HG03460 (cell line): Measurements from ENCODE around the gene BTBD16.

ENCODE experiments used
- ATAC-seq: cut with Tn5 transposase; IDR thresholded peaks from one replicate; pipeline ENCODE4 v1.9.1; 2021; ENCODE audit not compliant: unreplicated experiment

BTBD16 gene

GRCh38 chr10:122293156-122293960 lies 22.3 kb downstream of the BTBD16 start:
- ATAC-seq, result no peak

- no peak for ATAC-seq
Observed at GRCh38 chr10:122293961-122294380, 22.9 kb downstream of the BTBD16 start.

GRCh38 chr10:122294511-122295450 lies 23.7 kb downstream of the BTBD16 start:
- ATAC-seq, result no peak

GRCh38 chr10:122295451-122295809 lies 24.3 kb downstream of the BTBD16 start:
- ATAC-seq, result no peak

- ATAC-seq, result no peak
Observed at GRCh38 chr10:122296363-122297120, 25.4 kb downstream of the BTBD16 start.

DNA sequence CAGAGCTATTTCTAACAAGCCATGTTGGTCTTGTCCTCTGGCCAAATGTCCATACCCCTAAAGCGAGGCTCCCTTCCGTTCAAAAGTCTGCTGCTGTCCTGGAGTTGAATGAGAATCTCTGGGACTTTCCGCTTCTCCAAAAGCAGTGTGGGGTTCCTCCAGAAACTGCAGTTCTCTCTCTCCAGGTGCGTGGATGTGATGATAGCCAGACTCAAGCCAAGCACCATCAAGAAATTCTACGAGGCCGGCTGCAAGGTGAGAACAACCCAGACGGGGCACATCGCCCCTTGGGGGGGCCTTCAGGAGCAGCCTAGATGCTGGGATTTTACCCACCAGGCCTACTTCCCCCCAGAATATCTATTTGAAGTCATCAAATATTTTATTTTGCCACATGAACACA lies 26.5 kb downstream of the BTBD16 start:
- ATAC-seq, result no peak

DNA sequence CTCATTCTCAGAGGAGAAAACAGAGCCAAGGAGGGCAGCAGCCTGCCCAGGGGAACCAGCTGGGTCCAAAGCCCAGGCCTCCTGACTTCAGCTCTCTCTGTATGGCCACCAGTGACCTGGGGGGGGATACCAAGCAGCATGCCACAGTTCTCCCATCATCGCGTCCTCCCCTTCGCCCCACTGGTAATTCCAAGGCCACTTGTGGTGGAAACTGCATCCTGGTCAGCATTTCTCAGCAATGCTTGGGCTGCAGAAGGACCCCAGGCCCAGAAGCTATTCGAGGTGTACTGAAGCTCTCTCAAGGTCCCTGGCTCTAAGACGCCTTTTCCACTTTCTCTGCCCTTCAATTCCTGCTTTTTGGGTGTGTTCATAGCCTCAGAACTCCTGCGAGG lies 27.1 kb downstream of the BTBD16 start:
- no peak for ATAC-seq

DNA sequence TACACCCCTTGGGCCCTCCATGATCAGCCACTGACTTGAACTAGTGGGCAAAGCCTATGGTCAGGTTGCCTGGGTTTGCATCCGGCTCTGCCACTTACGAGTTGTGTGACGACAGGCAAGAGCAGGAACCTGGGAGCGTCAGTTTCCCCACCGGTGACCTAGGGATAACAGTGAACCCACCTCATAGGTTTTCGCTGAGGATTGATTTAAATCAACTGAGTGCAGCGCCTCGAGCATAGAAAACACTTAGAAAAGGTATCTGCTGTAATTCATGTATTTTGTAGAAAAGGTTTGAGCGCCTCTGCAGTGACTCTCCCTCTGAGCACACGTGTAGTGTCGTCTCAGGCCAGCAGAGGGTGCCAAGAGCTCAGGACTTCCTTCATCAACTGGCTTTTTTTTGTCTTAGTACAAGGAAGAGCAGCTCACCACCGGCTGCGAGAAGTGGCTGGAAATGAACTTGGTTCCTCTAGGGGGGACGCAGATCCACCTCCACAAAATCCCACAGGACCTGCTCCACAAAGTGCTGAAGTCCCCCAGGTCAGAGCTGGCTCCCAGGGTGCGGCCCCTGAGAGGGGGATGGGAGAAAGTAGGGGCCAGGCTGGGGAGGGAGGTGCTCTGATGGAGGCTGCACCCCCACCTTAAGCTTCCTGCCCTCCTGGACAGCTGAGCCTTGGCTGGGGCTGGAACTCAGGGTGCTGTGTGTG lies 27.7 kb downstream of the BTBD16 start:
- no peak for ATAC-seq

- ATAC-seq, result no peak
Observed at GRCh38 chr10:122299423-122300075, 28.5 kb downstream of the BTBD16 start.

- no peak for ATAC-seq
Observed at GRCh38 chr10:122301055-122301810, 30.1 kb downstream of the BTBD16 start.

- no peak for ATAC-seq
Observed at GRCh38 chr10:122301811-122302115, 30.7 kb downstream of the BTBD16 start.

- ATAC-seq, result no peak
Observed at GRCh38 chr10:122302315-122302714, 31.2 kb downstream of the BTBD16 start.

DNA sequence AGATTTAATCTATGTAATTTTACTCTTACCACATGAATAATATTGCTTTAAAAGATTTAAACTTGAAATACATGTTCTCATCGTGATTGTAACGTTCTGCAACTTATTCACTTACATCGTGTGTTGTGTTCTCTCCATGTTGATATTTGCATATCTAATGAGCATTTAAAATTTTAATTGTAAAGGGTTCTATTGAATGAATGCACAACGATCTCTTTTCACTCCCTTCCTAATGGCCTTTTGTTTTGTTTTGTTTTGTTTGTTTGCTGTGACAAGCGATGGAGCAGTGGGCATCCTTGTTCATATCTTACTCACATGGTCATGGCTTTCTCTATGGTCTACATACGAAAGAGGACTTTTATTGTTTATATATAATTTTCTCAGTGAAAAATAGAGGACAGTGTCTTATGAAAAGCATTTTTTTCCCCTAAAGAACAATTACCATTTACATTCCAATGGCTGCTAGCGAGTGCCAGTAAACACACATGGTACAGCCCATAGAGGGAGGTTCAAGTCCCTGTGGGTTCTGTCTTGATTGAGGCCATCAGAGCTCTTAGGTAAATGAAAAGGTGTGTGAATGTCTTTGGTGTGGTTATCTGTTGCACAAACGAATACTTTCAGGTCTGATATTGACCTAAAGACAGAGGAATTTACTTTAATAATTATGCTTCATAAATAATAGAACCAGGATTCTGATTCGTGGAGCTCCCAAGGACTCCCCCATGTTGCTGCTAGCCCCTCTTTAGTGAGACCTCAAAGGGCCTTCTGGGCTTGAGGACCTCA lies 32.4 kb downstream of the BTBD16 start:
- ATAC-seq, result no peak

DNA sequence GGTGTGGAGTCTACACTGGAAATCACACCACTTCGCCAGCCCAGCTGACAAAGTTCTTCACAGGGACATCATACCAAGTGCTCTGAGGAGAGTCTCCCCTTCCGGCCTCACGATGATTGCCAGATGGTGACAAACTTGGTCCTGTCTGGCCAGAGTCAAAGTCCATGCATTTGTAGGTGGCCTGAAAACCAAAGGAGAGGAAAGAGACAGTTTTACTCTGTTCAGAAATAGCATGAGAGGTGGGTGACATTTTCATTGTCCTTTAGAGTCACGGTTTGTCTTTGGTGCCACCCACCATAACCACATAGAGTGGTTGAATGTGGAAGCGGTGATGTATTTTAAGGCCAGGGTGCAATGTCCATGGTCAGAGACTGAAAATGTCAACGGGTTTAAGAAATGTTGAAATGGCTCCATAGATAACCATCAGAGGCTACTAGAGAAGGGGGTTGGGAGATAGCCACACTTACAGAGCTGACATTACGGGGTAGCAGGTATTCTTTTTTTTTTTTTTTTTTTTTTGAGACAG lies 33.0 kb downstream of the BTBD16 start:
- ATAC-seq, result no peak

DNA sequence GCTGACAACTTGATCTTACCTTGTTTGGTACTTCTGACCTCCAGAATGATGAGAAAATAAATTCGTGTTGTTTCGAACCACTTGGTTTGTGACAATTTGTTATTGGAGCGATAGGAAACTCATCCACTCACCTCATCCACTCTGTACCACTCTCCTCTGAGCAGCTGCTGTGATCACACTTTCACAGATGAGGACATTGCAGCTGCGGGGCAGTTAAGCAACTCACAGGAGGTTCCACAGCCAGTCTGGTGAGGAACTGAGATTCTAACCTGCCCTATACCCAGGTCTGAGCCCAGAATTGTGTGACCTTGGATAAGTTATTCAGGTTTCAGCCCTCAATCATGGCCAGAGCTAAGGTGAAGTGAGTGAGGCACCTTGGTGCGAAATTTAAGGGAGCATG lies 35.2 kb downstream of the BTBD16 start:
- no peak for ATAC-seq

- no peak for ATAC-seq
Observed at GRCh38 chr10:122306744-122307143, 35.6 kb downstream of the BTBD16 start.

GRCh38 chr10:122307669-122308416 lies 36.7 kb downstream of the BTBD16 start:
- no peak for ATAC-seq
